BLaER1 treated with 17β-estradiol and CSF1 and Interleukin-3, amounts not matched to agents 10 nM and 100 nM (cell line): ENCODE data around the gene MTREX.

ENCODE experiments used
- H3K27ac ChIP-seq, 11 experiments: shearing (Covaris generic); formaldehyde crosslinking; 2 replicates each; pipeline ENCODE4 v1.8.1; 2022
- H3K27me3 ChIP-seq, 11 experiments: shearing (Covaris generic); formaldehyde crosslinking; 2 replicates each; pipeline ENCODE4 v1.8.1; 2022
- H3K36me3 ChIP-seq, 11 experiments: shearing (Covaris generic); formaldehyde crosslinking; 2 replicates each; pipeline ENCODE4 v1.8.1; 2022
- H3K4me1 ChIP-seq, 10 experiments: shearing (Covaris generic); formaldehyde crosslinking; 2 replicates each; pipeline ENCODE4 v1.8.1; 2022
- H3K4me2 ChIP-seq, 11 experiments: shearing (Covaris generic); formaldehyde crosslinking; 2 replicates each; pipeline ENCODE4 v1.8.1; 2022
- H3K4me3 ChIP-seq, 10 experiments: shearing (Covaris generic); formaldehyde crosslinking; 2 replicates each; pipeline ENCODE4 v1.8.1; 2022
- H3K9ac ChIP-seq, 11 experiments: shearing (Covaris generic); formaldehyde crosslinking; 2 replicates each; pipeline ENCODE4 v1.8.1; 2022
- H3K9me3 ChIP-seq, 11 experiments: shearing (Covaris generic); formaldehyde crosslinking; replicated peaks in 1 of 11; 2 replicates each; pipeline ENCODE4 v1.8.1; 2022
- H4K20me1 ChIP-seq, 11 experiments: shearing (Covaris generic); formaldehyde crosslinking; 2 replicates each; pipeline ENCODE4 v1.8.1; 2022
- Cebpa-rat ChIP-seq, 11 experiments: shearing (Covaris generic); IDR thresholded peaks; 2 replicates each; pipeline ENCODE4 v1.8.1; 2022

MTREX gene

DNA sequence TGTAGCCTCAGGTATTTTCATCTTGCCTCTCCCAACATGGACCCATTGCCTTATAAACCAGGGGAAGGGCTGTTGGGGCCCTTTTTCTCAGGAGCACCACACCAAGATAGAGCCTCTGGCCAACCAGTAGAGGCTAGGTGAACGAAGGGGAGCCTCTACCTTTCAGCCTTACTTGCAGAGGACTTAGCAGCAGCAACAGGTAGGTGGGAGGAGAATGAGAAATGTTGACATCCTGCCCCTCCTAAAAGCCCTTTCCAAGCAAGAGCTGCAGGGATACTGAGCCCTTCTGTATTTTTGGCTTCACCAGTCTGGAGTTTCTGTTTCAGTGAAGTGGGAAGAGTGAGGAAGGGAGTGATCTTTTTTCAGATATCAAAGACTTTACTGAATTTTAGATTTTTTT, 77.4 kb downstream of the MTREX start:
- Histone ChIP-seq H4K20me1 (peaks cover 0 to 15% (median 0%) of the 10 kb centered on the region in 11 experiments; a peak in 3 of 22 replicates), H3K27me3 (no peaks in the 10 kb centered on the region), H3K9ac (no peak overlapping the region), H3K9me3 (peaks cover 20 to 36% (median 30%) of the 10 kb centered on the region in 11 experiments), H3K4me2 (no peak overlapping the region), H3K27ac (no peak overlapping the region), H3K36me3 (peaks cover 86 to 100% (median 93%) of the 10 kb centered on the region in 11 experiments), H3K4me3 (no peak overlapping the region), H3K4me1 (no peaks in the 10 kb centered on the region)
- TF ChIP-seq Cebpa-rat (IDR thresholded peaks at IDR 0.05): no peak

DNA sequence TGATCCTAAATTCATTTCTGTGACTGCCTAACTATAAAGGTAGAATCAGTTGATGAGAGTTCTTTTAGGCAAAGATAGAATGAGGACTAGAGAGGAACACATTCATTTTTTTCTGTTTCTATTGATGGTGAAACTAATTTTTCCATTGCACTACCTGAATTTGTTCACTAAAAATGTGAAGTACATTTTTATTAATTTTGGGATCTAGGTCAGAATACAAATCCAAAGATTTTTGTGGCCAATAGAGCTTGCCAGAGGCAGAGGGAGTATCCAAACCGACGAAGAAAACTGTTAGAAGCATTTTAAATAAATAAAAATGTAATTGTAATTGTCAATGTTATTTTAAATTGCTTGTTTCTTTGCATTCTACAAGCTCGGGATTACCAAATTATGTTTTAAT, 78.1 kb downstream of the MTREX start:
- H4K20me1 ChIP-seq: peaks cover 0 to 15% (median 0%) of the 10 kb centered on the region in 11 experiments; a peak in 3 of 22 replicates
- H3K9ac ChIP-seq: no peak overlapping the region
- H3K36me3 ChIP-seq: peaks cover 86 to 100% (median 93%) of the 10 kb centered on the region in 11 experiments
- H3K27me3 ChIP-seq: no peaks in the 10 kb centered on the region
- no peak overlapping the region for H3K4me3 ChIP-seq
- no peak overlapping the region for H3K27ac ChIP-seq
- TF ChIP-seq Cebpa-rat (IDR thresholded peaks at IDR 0.05): no peak
- no peak overlapping the region for H3K4me2 ChIP-seq
- H3K4me1 ChIP-seq: no peaks in the 10 kb centered on the region
- H3K9me3 ChIP-seq: peaks cover 26 to 42% (median 33%) of the 10 kb centered on the region in 11 experiments

DNA sequence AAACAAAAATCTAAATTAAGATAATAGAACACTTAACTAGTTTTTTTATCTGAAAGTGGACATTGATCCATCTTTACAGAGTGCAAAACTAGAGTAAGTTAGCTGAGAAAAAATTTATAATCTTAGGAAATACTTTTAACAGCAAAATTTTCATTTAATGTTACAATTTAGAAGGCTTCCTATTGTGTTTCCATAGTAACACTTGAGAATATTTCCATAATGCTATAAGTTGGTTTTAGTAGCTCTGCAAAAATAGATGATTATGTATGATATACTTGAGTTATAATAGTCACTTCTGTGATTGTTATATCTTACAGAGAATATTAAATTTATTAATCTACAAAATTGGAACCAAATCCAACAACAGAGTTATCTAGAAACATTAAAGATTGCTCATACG, 78.6 kb downstream of the MTREX start:
- Histone ChIP-seq H3K9me3 (peaks cover 31 to 45% (median 38%) of the 10 kb centered on the region in 11 experiments), H3K27me3 (no peaks in the 10 kb centered on the region), H3K36me3 (peaks cover 88 to 100% (median 95%) of the 10 kb centered on the region in 11 experiments), H3K4me2 (no peak overlapping the region), H3K4me3 (no peak overlapping the region), H4K20me1 (peaks cover 0 to 15% (median 0%) of the 10 kb centered on the region in 11 experiments; a peak in 3 of 22 replicates), H3K27ac (no peak overlapping the region), H3K4me1 (no peaks in the 10 kb centered on the region), H3K9ac (no peak overlapping the region)
- TF ChIP-seq Cebpa-rat (IDR thresholded peaks at IDR 0.05): no peak

DNA sequence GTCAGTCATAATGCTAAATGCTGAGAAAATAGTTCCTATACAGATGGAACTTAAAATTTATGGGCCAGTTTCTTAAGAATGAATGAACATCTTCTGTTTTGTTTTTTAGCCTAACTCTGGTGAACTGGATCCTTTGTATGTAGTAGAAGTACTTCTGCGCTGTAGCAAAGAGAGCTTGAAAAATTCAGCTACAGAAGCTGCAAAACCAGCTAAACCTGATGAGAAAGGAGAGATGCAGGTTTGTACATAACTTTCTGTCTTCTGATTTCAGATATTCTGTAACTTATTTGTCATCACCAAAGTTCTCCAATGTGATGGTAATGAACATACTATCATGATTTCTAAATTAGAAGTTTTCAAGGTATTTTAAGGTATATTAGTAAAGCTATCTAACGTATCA, 80.1 kb downstream of the MTREX start:
- H3K27me3 ChIP-seq: no peaks in the 10 kb centered on the region
- peaks cover 88 to 100% (median 95%) of the 10 kb centered on the region in 11 experiments for H3K36me3 ChIP-seq
- H3K9me3 ChIP-seq: peaks cover 38 to 46% (median 41%) of the 10 kb centered on the region in 11 experiments
- H3K4me3 ChIP-seq: no peak overlapping the region
- H3K9ac ChIP-seq: no peak overlapping the region
- peaks cover 0 to 15% (median 0%) of the 10 kb centered on the region in 11 experiments; a peak in 3 of 22 replicates for H4K20me1 ChIP-seq
- no peak for TF ChIP-seq Cebpa-rat (IDR thresholded peaks at IDR 0.05)
- H3K4me1 ChIP-seq: no peaks in the 10 kb centered on the region
- no peak overlapping the region for H3K4me2 ChIP-seq
- no peak overlapping the region for H3K27ac ChIP-seq

DNA sequence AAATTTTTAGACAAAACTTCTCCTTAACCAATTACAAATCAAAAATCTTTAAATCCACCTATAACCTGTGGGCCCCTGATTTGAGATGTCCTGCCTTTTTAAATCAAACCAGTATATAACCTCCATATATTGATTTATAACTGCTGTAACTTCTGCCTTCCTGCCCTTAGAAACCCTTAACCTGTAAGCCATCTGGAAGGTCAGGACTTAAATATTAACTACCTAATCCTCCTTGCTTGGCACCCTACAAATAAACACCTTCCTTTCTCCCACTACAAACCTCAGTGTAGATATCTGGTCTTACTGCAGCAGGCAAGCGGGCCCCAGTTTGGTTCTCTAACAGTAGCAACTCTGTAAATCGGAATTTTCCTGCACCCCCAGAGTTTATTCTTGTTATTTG, 83.9 kb downstream of the MTREX start:
- H3K9me3 ChIP-seq: peaks cover 28 to 38% (median 31%) of the 10 kb centered on the region in 11 experiments
- H3K4me1 ChIP-seq: no peaks in the 10 kb centered on the region
- TF ChIP-seq Cebpa-rat (IDR thresholded peaks at IDR 0.05): no peak
- H3K27me3 ChIP-seq: no peaks in the 10 kb centered on the region
- H3K27ac ChIP-seq: no peak overlapping the region
- H3K4me3 ChIP-seq: no peak overlapping the region
- no peak overlapping the region for H3K9ac ChIP-seq
- no peak overlapping the region for H3K4me2 ChIP-seq
- no peaks in the 10 kb centered on the region; a peak in 1 of 22 replicates for H4K20me1 ChIP-seq
- peaks cover 78 to 100% (median 95%) of the 10 kb centered on the region in 11 experiments for H3K36me3 ChIP-seq

DNA sequence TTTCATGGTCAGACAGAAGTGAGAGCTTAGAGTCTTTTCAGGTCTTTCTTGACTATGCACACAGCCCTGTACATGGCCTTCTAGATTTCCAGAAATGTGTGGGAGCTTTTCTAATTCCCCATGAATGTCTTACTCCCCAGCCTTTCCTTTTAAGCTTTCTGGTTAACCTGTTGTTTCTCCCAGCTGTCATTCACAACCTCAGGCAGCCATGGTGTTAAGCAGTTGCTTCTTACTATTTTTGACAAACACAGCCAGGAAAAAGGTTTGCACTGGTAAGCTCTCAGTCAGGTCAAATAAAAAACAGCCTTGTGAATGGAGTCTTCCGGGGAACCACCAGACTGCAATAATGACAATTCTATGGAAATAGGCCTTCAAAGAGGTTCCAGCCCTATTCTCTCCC, 84.9 kb downstream of the MTREX start:
- peaks cover 85 to 100% (median 94%) of the 10 kb centered on the region in 11 experiments for H3K36me3 ChIP-seq
- no peak overlapping the region for H3K4me3 ChIP-seq
- TF ChIP-seq Cebpa-rat (IDR thresholded peaks at IDR 0.05): no peak
- peaks cover 28 to 38% (median 31%) of the 10 kb centered on the region in 11 experiments for H3K9me3 ChIP-seq
- H3K27ac ChIP-seq: no peak overlapping the region
- no peak overlapping the region for H3K9ac ChIP-seq
- H3K4me1 ChIP-seq: no peaks in the 10 kb centered on the region
- H4K20me1 ChIP-seq: no peaks in the 10 kb centered on the region; a peak in 1 of 22 replicates
- H3K27me3 ChIP-seq: no peaks in the 10 kb centered on the region
- H3K4me2 ChIP-seq: no peak overlapping the region

DNA sequence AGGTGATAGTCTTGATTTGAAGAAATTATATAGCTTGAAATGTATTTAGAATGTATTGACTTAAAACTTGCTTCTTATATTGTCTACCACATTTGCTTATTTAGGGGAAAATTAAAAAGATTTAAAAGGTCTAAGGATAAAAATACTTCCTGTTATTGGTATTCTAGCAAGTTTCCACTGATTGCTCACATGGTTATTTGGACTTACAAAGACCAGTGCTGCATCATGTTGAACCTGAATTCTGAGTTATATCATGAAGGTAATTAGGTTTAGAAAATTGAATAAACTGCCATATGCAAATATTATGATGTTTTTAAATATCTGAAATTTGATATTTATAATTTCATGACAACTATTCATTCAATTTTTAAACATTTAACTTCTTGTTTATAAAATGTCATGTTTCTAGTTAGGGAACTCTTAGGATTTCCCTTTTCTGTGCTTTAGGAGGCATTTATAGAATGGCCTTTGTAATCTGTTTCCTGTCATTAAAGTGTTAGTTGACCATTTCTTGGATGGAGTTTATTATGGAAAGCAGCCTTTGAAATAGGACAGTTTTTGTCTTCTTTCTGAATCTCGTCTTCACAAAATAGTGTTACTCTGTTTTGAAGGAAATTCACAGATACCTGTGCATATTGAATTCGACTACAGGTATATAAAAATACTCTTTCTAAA, 85.8 kb downstream of the MTREX start:
- Histone ChIP-seq H4K20me1 (no peaks in the 10 kb centered on the region; a peak in 1 of 22 replicates), H3K27ac (no peak overlapping the region), H3K9me3 (peaks cover 28 to 38% (median 31%) of the 10 kb centered on the region in 11 experiments), H3K36me3 (peaks cover 84 to 100% (median 94%) of the 10 kb centered on the region in 11 experiments), H3K4me1 (no peaks in the 10 kb centered on the region), H3K9ac (no peak overlapping the region), H3K4me3 (no peak overlapping the region), H3K27me3 (no peaks in the 10 kb centered on the region), H3K4me2 (no peak overlapping the region)
- no peak for TF ChIP-seq Cebpa-rat (IDR thresholded peaks at IDR 0.05)

DNA sequence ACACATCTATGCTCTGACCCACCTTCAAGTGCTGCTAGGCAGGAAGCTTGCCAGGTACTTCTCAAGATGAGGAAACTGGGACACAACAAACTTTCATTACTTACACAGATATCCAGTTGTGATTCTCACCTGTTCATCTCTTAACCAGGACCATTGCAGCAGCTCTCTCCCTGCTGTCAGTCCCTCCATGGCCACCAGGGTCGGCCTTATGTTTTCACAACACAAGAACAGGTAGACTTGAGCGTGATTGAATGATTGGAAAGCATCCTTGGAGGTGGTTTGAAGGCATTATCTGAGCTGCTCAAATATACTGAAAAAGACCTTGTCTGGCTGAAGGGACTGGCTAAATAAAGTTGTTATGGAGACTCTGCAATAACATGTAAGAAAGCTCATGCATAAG, 94.4 kb downstream of the MTREX start:
- peaks cover 90 to 100% (median 97%) of the 10 kb centered on the region in 11 experiments for H3K36me3 ChIP-seq
- peaks cover 0 to 8% (median 0%) of the 10 kb centered on the region in 11 experiments; a peak in 3 of 22 replicates for H4K20me1 ChIP-seq
- H3K27ac ChIP-seq: no peak overlapping the region
- no peak overlapping the region for H3K9ac ChIP-seq
- H3K4me3 ChIP-seq: no peak overlapping the region
- H3K4me1 ChIP-seq: no peaks in the 10 kb centered on the region
- no peaks in the 10 kb centered on the region for H3K27me3 ChIP-seq
- no peak for TF ChIP-seq Cebpa-rat (IDR thresholded peaks at IDR 0.05)
- no peaks in the 10 kb centered on the region for H3K9me3 ChIP-seq
- no peak overlapping the region for H3K4me2 ChIP-seq

DNA sequence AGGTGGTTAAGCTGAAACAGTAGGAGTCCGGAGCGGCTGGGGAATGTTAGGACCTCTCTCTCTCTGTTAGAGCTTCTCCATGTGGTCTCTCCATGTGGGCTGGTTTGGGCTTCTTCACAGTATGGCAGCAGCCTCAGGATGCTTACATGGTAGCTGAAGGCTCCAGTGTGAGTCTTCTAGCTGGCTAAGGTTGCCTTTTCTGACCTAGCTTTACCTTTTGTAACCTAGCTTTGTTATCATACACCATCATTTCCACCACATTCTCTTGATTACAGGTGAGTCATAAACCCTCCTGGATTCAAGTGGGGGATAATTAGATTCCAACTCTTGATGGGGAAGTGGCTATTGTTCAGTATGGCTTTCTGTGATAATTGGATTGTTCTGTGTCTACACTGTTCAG, 98.5 kb downstream of the MTREX start:
- peaks cover 63 to 100% (median 88%) of the 10 kb centered on the region in 11 experiments for H3K36me3 ChIP-seq
- H3K9me3 ChIP-seq: no peaks in the 10 kb centered on the region
- TF ChIP-seq Cebpa-rat (IDR thresholded peaks at IDR 0.05): no peak
- peaks cover 0 to 8% (median 3%) of the 10 kb centered on the region in 11 experiments; a peak in 7 of 22 replicates for H4K20me1 ChIP-seq
- no peak overlapping the region for H3K9ac ChIP-seq
- no peak overlapping the region for H3K27ac ChIP-seq
- H3K4me1 ChIP-seq: peaks cover 0 to 12% (median under 1%) of the 10 kb centered on the region in 10 experiments; a peak in 10 of 20 replicates
- no peaks in the 10 kb centered on the region for H3K27me3 ChIP-seq
- no peak overlapping the region for H3K4me3 ChIP-seq
- no peak overlapping the region for H3K4me2 ChIP-seq
